H9 (cell line): ENCODE results near the gene DUSP1. TPM values are rescaled to one million over a fixed set of nuclear protein-coding genes. Genes with fewer than 3 reads are reported as not detected.
A peak's percentile ranks its signal among the peaks of the same experiment; 100 is the strongest.

ENCODE experiments used
- DNase-seq: peaks from one replicate; pipeline ENCODE4 v3.0.0-alpha.2; 2017
- H2AFZ ChIP-seq: one replicate; pipeline ENCODE4 v1.6.1; 2013; ENCODE audit warnings: mild to moderate bottlenecking, low read length, control low read depth, moderate library complexity
- H2AK5ac ChIP-seq: 2 replicates; pipeline ENCODE4 v1.6.1; 2013; ENCODE audit warnings: low read length, control low read depth, mixed read lengths; ENCODE audit not compliant: insufficient read length
- H2BK120ac ChIP-seq: one replicate; pipeline ENCODE4 v1.6.1; 2013; ENCODE audit warnings: low read depth, mild to moderate bottlenecking, low read length, control low read depth, inconsistent platforms; ENCODE audit not compliant: poor library complexity, severe bottlenecking
- H2BK12ac ChIP-seq: 2 replicates; pipeline ENCODE4 v1.6.1; 2013; ENCODE audit warnings: low read length, control low read depth, mixed read lengths, low read depth; ENCODE audit not compliant: insufficient read length
- H2BK15ac ChIP-seq: 2 replicates; pipeline ENCODE4 v1.6.1; 2013; ENCODE audit warnings: low read depth, low read length, control low read depth
- H2BK20ac ChIP-seq: one replicate; pipeline ENCODE4 v1.6.1; 2013; ENCODE audit warnings: low read depth, mild to moderate bottlenecking, low read length, control low read depth, inconsistent platforms; ENCODE audit not compliant: poor library complexity, severe bottlenecking
- H2BK5ac ChIP-seq: 2 replicates; pipeline ENCODE4 v1.6.1; 2013; ENCODE audit warnings: low read length, control low read depth, mixed read lengths; ENCODE audit not compliant: insufficient read length
- H3K14ac ChIP-seq: 2 replicates; pipeline ENCODE4 v1.6.1; 2013; ENCODE audit warnings: low read length, control low read depth; ENCODE audit not compliant: insufficient read depth
- H3K18ac ChIP-seq: 2 replicates; pipeline ENCODE4 v1.6.1; 2013; ENCODE audit warnings: low read depth, mild to moderate bottlenecking, mixed read lengths, low read length, control low read depth; ENCODE audit not compliant: insufficient read length
- H3K23ac ChIP-seq: 2 replicates; pipeline ENCODE4 v1.6.1; 2013; ENCODE audit warnings: low read length, control low read depth, mixed read lengths, low read depth; ENCODE audit not compliant: insufficient read length
- H3K23me2 ChIP-seq: 2 replicates; pipeline ENCODE4 v1.6.1; 2013; ENCODE audit warnings: low read depth, mild to moderate bottlenecking, mixed read lengths, low read length, control low read depth; ENCODE audit not compliant: insufficient read length, poor library complexity, severe bottlenecking
- H3K27ac ChIP-seq: 2 replicates; pipeline ENCODE4 v1.5.1; 2013; ENCODE audit warnings: low read length, control low read depth, mixed read lengths, low read depth; ENCODE audit not compliant: insufficient read length
- H3K27me3 ChIP-seq: 2 replicates; pipeline ENCODE4 v1.6.1; 2013; ENCODE audit warnings: low read length, control low read depth, inconsistent platforms; ENCODE audit not compliant: insufficient read depth
- H3K4ac ChIP-seq: 2 replicates; pipeline ENCODE4 v1.6.1; 2013; ENCODE audit warnings: low read depth, mild to moderate bottlenecking, control low read depth, inconsistent platforms, low read length, moderate library complexity
- H3K4me1 ChIP-seq: 2 replicates; pipeline ENCODE4 v1.6.1; 2013; ENCODE audit warnings: low read length, control low read depth, inconsistent platforms; ENCODE audit not compliant: insufficient read depth
- H3K4me2 ChIP-seq: 2 replicates; pipeline ENCODE4 v1.6.1; 2013; ENCODE audit warnings: low read length, control low read depth, mixed read lengths; ENCODE audit not compliant: insufficient read length, insufficient read depth
- H3K56ac ChIP-seq: 2 replicates; pipeline ENCODE4 v1.6.1; 2013; ENCODE audit warnings: low read depth, mild to moderate bottlenecking, mixed read lengths, low read length, control low read depth; ENCODE audit not compliant: insufficient read length
- H3K79me1 ChIP-seq: 2 replicates; pipeline ENCODE4 v1.6.1; 2013; ENCODE audit warnings: low read depth, mild to moderate bottlenecking, moderate library complexity, low read length, control low read depth, inconsistent platforms; ENCODE audit not compliant: insufficient read depth, poor library complexity, severe bottlenecking
- H3K79me2 ChIP-seq: 2 replicates; pipeline ENCODE4 v1.6.1; 2013; ENCODE audit warnings: low read length, control low read depth, inconsistent platforms; ENCODE audit not compliant: insufficient read depth
- H3K9ac ChIP-seq: 2 replicates; pipeline ENCODE4 v1.6.1; 2013; ENCODE audit warnings: low read length, control low read depth, mixed read lengths; ENCODE audit not compliant: insufficient read length; ENCODE audit errors: extremely low read depth
- H3K9me3 ChIP-seq: one replicate; pipeline ENCODE4 v1.6.1; 2013; ENCODE audit warnings: low read depth, low read length, inconsistent platforms; ENCODE audit not compliant: control insufficient read depth
- H3T11ph ChIP-seq: one replicate; pipeline ENCODE4 v1.6.1; 2013; ENCODE audit warnings: mild to moderate bottlenecking, low read length, control low read depth, inconsistent platforms
- H4K20me1 ChIP-seq: one replicate; pipeline ENCODE4 v1.6.1; 2013; ENCODE audit not compliant: control insufficient read depth, insufficient read length, insufficient read depth
- H4K5ac ChIP-seq: 2 replicates; pipeline ENCODE4 v1.6.1; 2013; ENCODE audit warnings: low read depth, mild to moderate bottlenecking, mixed read lengths, low read length, control low read depth; ENCODE audit not compliant: insufficient read length
- H4K8ac ChIP-seq: replicated peaks from 2 replicates; pipeline ENCODE4 v1.6.1; 2013; ENCODE audit warnings: low read length, control low read depth, mixed read lengths, low read depth; ENCODE audit not compliant: insufficient read length
- H4K91ac ChIP-seq: 2 replicates; pipeline ENCODE4 v1.6.1; 2013; ENCODE audit warnings: low read depth, mild to moderate bottlenecking, moderate library complexity, mixed read lengths, low read length, control low read depth; ENCODE audit not compliant: insufficient read length
- H3K27ac Mint-ChIP-seq, 3 experiments: 2 replicates in 2 of 3; 3 replicates in 1 of 3; pipeline ENCODE4 v1.8.0; 2020 to 2021; ENCODE audit warnings: mixed read lengths in 3 of 3, mild to moderate bottlenecking in 1 of 3, moderate library complexity in 1 of 3
- H3K27me3 Mint-ChIP-seq: 2 replicates; pipeline ENCODE4 v1.8.0; 2021; ENCODE audit warnings: low read depth, mild to moderate bottlenecking, moderate library complexity, mixed read lengths
- H3K36me3 Mint-ChIP-seq, 3 experiments: 2 replicates in 2 of 3; 3 replicates in 1 of 3; pipeline ENCODE4 v1.8.0; 2020 to 2021; ENCODE audit warnings: low read depth in 3 of 3, mixed read lengths in 3 of 3; ENCODE audit not compliant: insufficient read depth in 1 of 3
- H3K4me1 Mint-ChIP-seq, 2 experiments: 2 replicates each; pipeline ENCODE4 v1.8.0; 2020; ENCODE audit warnings: mixed read lengths in 2 of 2
- H3K4me3 Mint-ChIP-seq, 2 experiments: 2 replicates in 1 of 2; 3 replicates in 1 of 2; pipeline ENCODE4 v1.8.0; 2020 to 2021; ENCODE audit warnings: mild to moderate bottlenecking in 2 of 2, mixed read lengths in 2 of 2, moderate library complexity in 1 of 2
- H3K9me3 Mint-ChIP-seq, 2 experiments: 2 replicates in 1 of 2; 3 replicates in 1 of 2; pipeline ENCODE4 v1.8.0; 2020; ENCODE audit warnings: mild to moderate bottlenecking in 2 of 2, mixed read lengths in 2 of 2, moderate library complexity in 1 of 2
- CTCF ChIP-seq: fragments of 200-600 bp; sonication (generic); conservative IDR thresholded peaks from 3 replicates; pipeline ENCODE4 v1.8.0; 2021; ENCODE audit warnings: antibody characterized with exemption, mild to moderate bottlenecking
- WGBS: extraction: QIAGEN DNeasy Blood & Tissue Kit; methylation state at CpG from one replicate; pipeline ENCODE4 v1.1.7; 2013; ENCODE audit warnings: missing lambda C conversion rate, low lambda C conversion rate, mixed read lengths; ENCODE audit not compliant: insufficient read length; ENCODE audit errors: extremely low coverage; 5-methylcytosine and 5-hydroxymethylcytosine counted together
- total RNA-seq: library from RNA; stranded (reverse); gene quantifications from 2 replicates; pipeline ENCODE4 v1.2.1, GENCODE V29; 2021

Gene DUSP1
- total RNA-seq, 1 experiment from 2014 or later = 10.9 TPM

- Mint-ChIP-seq H3K36me3 (no peaks in the 10 kb centered on the region), H3K27me3 (peaks cover 10% of the 10 kb centered on the region), H3K27ac (no peak overlapping the region), H3K4me1 (peaks cover 9 to 12% of the 10 kb centered on the region in 2 experiments; a peak in 3 of 4 replicates), H3K9me3 (no peaks in the 10 kb centered on the region), H3K4me3 (no peak overlapping the region)
- no peaks in the 10 kb centered on the region for H3K23me2 ChIP-seq
- TF ChIP-seq CTCF = no peak
- H3K9me3 ChIP-seq = no peaks in the 10 kb centered on the region
- no peaks in the 10 kb centered on the region for H3K27me3 ChIP-seq
- H2BK20ac ChIP-seq = no peak overlapping the region
- H3K4me2 ChIP-seq = no peak overlapping the region
- no peak overlapping the region for H3K4ac ChIP-seq
- peak overlapping the region; percentile 53 for H3T11ph ChIP-seq
- no peak overlapping the region for H4K91ac ChIP-seq
- H3K4me1 ChIP-seq = no peaks in the 10 kb centered on the region
- no peak overlapping the region for H2BK5ac ChIP-seq
- no peak overlapping the region for H4K5ac ChIP-seq
- H4K8ac ChIP-seq = no peak overlapping the region
- H3K18ac ChIP-seq = no peak overlapping the region
- no peaks in the 10 kb centered on the region for H3K79me1 ChIP-seq
- no peak overlapping the region for H2BK15ac ChIP-seq
- no peak overlapping the region for H2BK12ac ChIP-seq
- H4K20me1 ChIP-seq = no peaks in the 10 kb centered on the region
- no peak overlapping the region for H2AFZ ChIP-seq
- no peak for DNase-seq
- H2BK120ac ChIP-seq = no peak overlapping the region
- no peak overlapping the region for H3K27ac ChIP-seq
- H3K14ac ChIP-seq = no peak overlapping the region
- H3K79me2 ChIP-seq = no peaks in the 10 kb centered on the region
- H3K23ac ChIP-seq = no peak overlapping the region
- no CpG with 5 or more reads among the region's 7 CpGs for WGBS
- no peak overlapping the region for H3K56ac ChIP-seq
- H2AK5ac ChIP-seq = no peak overlapping the region
- no peak overlapping the region for H3K9ac ChIP-seq
Observed at GRCh38 chr5:172782169-172783039, 11.4 kb upstream of the DUSP1 start.
